Activated naive CD4-positive, alpha-beta T cell treated with Interleukin-2 at 50 U/mL for 16 hours (primary cell): Measurements from ENCODE around the gene CNTN6.

Experiments
- DNase-seq: peaks from one replicate; pipeline ENCODE4 v3.0.0-alpha.2; 2020

CNTN6 gene

GRCh38 chr3:1092771-1093170, at the start of gene CNTN6:
TSS of gene CNTN6 (plus strand) at chr3:1093024. CDS start at chr3:1148009, 54,985 bp downstream.
- DNase-seq = no peak

DNA sequence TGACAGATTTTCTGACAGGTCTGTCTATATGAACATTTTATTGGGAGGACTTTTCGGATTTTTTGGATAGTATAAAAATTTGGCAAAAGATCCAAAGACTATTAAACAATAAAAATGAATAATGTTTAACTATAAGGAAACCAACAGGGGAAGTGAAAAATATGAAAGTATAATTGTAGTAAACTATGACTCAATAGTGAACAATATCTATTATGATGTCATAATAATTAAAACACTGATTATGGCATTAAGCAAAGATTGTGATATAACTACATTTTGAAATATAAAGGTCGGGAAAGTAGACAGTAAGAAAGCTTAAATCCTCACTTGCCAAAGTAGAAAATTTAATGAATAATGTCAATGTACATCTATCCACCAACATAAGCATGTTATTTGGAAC, 44.3 kb upstream of the CNTN6 start:
- DNase-seq = no peak

DNA sequence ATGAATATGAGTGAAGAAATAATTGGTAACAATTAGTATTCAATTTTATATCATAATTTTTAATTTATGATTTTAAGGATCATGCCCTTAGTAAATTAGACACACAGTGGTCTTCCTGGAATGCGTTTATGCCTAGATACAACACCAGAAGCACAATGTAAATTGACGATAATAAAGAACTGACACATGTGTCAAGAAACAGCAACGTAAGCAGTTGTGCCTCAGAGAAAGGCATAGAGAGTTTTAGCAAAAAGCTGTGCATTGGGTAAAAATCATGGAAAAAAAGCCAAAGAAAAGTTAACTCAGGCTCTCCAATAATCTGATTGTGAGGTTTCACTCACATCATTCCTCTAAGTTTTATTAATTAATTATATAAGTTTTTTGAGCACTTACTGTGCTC, 37.0 kb upstream of the CNTN6 start:
- DNase-seq = no peak

- DNase-seq = no peak
Measured at GRCh38 chr3:1056744-1057143, 36.1 kb upstream of the CNTN6 start.

GRCh38 chr3:1057436-1057835, 35.4 kb upstream of the CNTN6 start:
- DNase-seq = no peak

GRCh38 chr3:1068985-1069384, 23.8 kb upstream of the CNTN6 start:
- no peak for DNase-seq

DNA sequence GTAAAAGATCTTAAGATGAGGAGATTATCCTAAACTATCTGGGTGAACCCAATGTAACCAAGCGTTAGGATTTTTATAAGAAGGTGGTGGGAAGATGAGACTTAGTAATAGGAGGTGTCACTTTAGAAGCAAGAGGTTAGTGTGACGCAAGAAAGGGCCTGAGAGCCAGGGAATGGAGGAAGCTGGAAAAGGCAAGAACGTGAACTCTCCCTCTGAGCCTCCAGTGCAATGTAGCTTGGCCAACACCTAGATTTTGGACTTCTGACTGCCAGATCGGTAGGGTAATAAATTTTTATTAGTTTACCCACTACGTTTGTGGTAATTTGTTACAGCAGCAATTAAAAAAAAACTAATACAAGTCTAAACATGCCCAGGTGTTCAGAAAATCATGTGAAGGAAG, 20.8 kb upstream of the CNTN6 start:
- DNase-seq = no peak

DNA sequence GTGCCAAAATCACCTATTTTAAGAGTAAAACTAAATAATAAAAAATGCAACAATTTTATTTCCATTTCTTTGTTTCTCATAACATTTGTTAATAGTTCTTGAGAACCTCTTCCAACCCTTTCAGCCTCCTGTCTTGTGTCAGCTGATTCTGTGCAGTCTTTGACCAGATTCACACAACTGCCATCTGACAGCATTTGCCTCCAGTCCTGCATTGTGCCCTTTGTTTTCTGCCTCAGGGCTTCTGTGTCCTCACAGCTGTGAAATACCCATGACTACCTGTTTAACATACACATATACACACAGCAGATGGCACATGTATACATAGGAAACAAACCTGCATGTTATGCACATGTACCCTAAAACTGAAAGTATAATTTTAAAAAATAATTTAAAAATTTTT, 13.2 kb upstream of the CNTN6 start:
- DNase-seq = no peak

DNA sequence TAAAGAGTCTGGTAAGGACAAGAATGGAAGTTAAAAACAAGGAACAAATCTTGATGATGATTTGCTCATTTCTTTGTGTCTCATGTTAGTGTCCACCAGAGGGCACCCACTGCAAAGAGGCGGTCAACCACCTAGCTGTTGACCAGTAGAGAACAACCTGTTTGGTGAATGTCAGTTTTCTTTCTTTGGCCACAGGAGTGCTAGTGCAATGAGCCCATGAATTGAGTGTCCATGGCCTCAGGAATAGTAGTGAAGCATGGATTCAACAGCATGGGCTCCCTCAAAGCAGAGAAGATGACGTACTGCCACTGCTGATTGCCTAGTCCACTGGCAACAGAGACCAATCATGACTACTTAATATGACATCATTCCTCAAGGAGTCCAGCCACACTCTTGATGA, 10.7 kb upstream of the CNTN6 start:
- no peak for DNase-seq

GRCh38 chr3:1087066-1087560, 5.7 kb upstream of the CNTN6 start:
- no peak for DNase-seq

GRCh38 chr3:1088503-1088902, 4.3 kb upstream of the CNTN6 start:
- DNase-seq = no peak

GRCh38 chr3:1091286-1091685, 1.5 kb upstream of the CNTN6 start:
- DNase-seq = no peak

GRCh38 chr3:1092061-1092460, 763 bp upstream of the CNTN6 start:
- no peak for DNase-seq

- DNase-seq = no peak
Measured at GRCh38 chr3:1093217-1093616, 393 bp downstream of the CNTN6 start.

DNA sequence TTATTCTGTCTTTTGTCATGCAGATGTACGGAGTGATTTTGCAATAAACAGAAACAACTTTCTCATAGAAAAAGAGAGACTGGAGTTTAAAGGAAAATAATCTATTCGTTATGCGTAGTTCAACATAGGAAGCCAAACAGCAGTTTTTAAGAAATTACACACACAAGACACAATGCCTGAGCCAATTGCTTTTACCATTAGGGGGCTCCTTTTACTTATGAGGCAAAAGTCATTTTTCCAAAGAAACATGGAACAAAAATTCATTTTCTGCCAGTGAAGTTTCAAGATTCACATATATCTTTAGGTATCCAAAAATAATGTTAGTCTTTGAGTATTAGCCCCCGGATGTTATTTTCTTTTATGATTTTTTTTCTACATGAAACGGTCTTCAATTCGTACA, 10.7 kb downstream of the CNTN6 start:
- DNase-seq = no peak

DNA sequence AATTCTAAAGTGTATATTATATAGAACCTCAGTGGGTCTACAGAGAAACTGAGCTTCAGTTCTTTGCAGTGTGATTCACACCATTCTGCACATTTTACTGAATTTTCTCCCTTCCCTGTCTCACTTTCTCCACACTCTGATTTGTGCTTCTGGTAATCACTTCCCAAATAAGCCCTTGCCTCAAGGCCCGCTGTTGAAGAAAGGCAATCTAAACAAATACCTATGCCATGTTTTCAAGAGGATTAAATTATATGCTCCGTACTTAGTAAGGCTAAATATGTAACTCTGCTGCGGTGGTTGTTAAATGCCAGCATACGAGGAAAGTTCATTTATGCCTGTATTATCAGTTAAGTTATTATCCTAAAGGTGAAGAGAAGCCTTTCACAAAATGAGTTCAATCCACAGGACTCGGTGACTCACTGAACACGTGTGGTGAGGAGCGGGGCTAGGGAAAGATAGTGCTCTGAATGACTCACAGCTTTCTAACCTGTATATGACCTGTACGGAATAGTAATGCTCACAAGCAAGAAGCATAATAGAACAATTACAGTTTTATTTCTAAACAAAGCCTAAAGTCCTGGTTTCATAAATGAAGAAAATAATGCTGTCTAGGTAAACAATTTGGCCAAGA, 25.1 kb downstream of the CNTN6 start:
- no peak for DNase-seq

DNA sequence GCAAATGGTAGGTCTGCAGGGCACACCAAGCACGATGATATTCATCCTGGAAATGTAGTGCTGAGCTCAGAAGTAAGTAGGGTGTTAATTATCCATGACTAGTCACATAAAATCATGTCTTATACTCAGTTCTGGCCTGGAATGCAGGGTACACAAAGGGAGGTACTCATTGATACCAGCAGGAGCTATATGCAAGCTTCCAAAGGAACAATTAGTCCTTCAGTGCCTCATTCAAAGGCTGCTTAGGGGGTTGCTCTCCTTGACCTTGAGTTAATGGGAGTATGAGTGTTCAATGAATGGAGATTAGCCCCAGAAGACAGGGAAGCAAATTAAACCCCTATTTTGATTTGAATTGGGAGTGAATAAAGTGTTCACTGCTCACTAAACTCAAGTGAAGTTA, 38.3 kb downstream of the CNTN6 start:
- no peak for DNase-seq

DNA sequence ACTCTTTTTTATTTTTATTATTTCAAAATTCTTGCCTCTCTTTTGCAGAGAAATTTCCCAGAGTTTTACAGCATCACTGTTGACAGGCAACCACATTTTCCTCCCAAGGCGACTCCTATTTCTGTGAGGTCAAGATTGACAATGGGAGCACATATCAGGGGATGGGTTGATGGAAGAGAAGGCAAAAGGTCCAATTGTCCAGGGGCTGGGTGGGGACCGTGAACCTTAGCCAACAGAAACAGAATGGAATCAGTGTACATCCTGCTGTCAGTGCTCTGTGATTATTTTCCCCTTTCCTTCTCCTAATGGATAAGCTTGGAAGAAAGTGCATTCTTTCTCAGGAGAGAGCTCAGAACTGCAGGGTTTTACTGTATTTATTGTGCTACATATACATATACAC, 42.4 kb downstream of the CNTN6 start:
- no peak for DNase-seq

- no peak for DNase-seq
Measured at GRCh38 chr3:1138036-1138435, 45.2 kb downstream of the CNTN6 start.

GRCh38 chr3:1139071-1139470, 46.2 kb downstream of the CNTN6 start:
- DNase-seq = no peak

- DNase-seq = no peak
Measured at GRCh38 chr3:1147326-1147725, 54.5 kb downstream of the CNTN6 start.

DNA sequence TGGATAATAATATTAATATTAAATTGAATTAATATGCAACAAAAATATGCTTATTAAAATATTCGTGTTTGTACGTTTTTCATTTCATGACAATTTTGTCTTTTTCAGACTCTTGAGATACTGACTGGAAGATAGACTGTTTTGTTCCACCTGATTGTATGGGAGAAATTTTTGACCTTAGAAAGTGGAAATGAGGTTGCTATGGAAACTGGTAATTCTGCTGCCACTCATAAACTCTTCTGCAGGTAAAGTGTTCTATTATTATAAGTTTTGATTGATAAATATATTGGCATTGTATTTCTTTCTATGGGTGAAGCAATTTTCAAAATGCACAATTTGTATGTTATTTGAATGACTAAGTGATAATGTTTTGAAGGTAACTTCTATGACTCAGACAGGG, 55.0 kb downstream of the CNTN6 start:
- no peak for DNase-seq

DNA sequence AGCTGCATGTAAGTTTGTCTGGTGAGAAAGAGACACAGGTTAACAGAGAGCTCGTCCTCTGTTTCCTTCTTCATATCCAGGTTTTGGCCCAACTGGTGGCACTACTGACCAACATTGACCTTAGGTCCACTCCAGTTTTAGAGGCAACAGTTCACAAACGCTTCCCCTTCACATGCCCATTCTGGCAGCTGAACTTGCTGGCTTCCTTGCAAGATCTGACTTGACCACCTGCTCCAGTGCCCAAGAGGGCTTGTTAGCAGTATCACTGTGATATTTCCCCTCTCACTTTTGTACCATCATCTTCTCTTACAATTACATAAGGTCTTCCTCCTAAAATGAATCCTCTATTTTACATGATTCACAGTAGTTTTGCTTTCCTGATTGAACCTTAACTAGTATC, 71.3 kb downstream of the CNTN6 start:
- DNase-seq = no peak

GRCh38 chr3:1171320-1171719, 78.5 kb downstream of the CNTN6 start:
- no peak for DNase-seq

- DNase-seq = no peak
Measured at GRCh38 chr3:1172644-1173043, 79.8 kb downstream of the CNTN6 start.

GRCh38 chr3:1179146-1179545, 86.3 kb downstream of the CNTN6 start:
- no peak for DNase-seq
